ENCODE measurements around the gene BICC1. TPM values are rescaled to one million over a fixed set of nuclear protein-coding genes. Genes with fewer than 3 reads are reported as not detected.

The BICC1 gene
- total and polyA plus RNA-seq, 2 donors (not counting 1 experiment from before 2014, with no cell fraction given), result not detected

DNA sequence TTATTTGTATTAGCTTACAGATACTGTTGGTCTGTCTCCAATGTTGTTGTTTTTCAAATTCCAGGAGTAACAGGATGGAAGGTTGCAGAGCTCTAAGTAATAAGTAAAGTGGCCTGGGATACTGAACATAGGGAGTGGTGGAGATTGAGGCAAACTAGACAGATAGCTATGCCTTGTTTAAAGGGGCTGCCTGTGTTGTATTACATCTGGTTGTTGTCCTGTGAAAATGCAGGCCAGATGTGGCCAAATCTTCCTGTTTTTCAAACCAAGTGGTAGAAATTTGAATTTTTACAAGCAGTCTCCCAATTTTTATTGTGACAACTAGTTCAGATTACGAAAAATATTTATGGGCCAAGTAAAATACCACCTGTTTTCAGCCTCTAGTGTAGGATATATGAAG lies 33.5 kb downstream of the BICC1 start:
- no peak for DNase-seq
- no peaks in the 10 kb centered on the region for H3K4me1 Mint-ChIP-seq
- no CpG with 5 or more reads among the region's 1 CpG for WGBS (ENCODE audit: insufficient coverage)
- H3K27ac Mint-ChIP-seq, result no peak overlapping the region
- H3K27me3 Mint-ChIP-seq, result no peaks in the 10 kb centered on the region
- Histone ChIP-seq H3K4me2 (replicated peaks; ENCODE audit: low read depth, low read length, poor library complexity, severe bottlenecking) (no peak overlapping the region), H3K9ac (ENCODE audit: low read length) (no peak overlapping the region), H3K4me3 (ENCODE audit: control extremely low read depth in 1 of 5, extremely low read depth in 1 of 5, insufficient read depth in 1 of 5, low read depth in 2 of 5, low read length in 4 of 5) (no peak overlapping the region), H3K79me2 (ENCODE audit: control insufficient read depth, insufficient read depth, low read length) (no peaks in the 10 kb centered on the region), H3K4me1 (ENCODE audit: control insufficient read depth in 2 of 2, insufficient read depth in 2 of 2, low read length in 2 of 2) (no peaks in the 10 kb centered on the region), H3K9me3 (ENCODE audit: control extremely low read depth in 1 of 3, control insufficient read depth in 2 of 3, insufficient read depth in 1 of 3, low read length in 2 of 3) (peaks cover 0 to under 1% (median 0%) of the 10 kb centered on the region in 3 donors), H3K27me3 (replicated peaks in 1 of 4; ENCODE audit: control extremely low read depth in 1 of 4, control insufficient read depth in 3 of 4, insufficient read depth in 4 of 4, low read length in 3 of 4) (no peaks in the 10 kb centered on the region), H2AFZ (ENCODE audit: insufficient read depth, low read depth, low read length, poor library complexity, severe bottlenecking) (no peak overlapping the region), H4K20me1 (ENCODE audit: control insufficient read depth, insufficient read depth, low read length, poor library complexity, severe bottlenecking) (no peaks in the 10 kb centered on the region), H3K36me3 (replicated peaks in 1 of 2; ENCODE audit: control extremely low read depth in 1 of 2, control insufficient read depth in 1 of 2, extremely low read depth in 1 of 2, insufficient read depth in 2 of 2, low read length in 1 of 2) (no peaks in the 10 kb centered on the region), H3K27ac (ENCODE audit: low read length in 2 of 2) (no peak overlapping the region)
- H3K4me3 Mint-ChIP-seq, result no peak overlapping the region
- POLR2A ChIA-PET, result no interaction called here
- H3K9me3 Mint-ChIP-seq (ENCODE audit: insufficient read depth), result no peaks in the 10 kb centered on the region
- no peak for ATAC-seq (ENCODE audit: low read depth)
- CTCF ChIA-PET, result no interaction called here
- no peak for TF ChIP-seq EZH2 (IDR thresholded peaks at IDR 0.05; ENCODE audit: borderline replicate concordance, insufficient read depth, low read depth, low read length, poor library complexity, severe bottlenecking)
- TF ChIP-seq, protein P1, sequence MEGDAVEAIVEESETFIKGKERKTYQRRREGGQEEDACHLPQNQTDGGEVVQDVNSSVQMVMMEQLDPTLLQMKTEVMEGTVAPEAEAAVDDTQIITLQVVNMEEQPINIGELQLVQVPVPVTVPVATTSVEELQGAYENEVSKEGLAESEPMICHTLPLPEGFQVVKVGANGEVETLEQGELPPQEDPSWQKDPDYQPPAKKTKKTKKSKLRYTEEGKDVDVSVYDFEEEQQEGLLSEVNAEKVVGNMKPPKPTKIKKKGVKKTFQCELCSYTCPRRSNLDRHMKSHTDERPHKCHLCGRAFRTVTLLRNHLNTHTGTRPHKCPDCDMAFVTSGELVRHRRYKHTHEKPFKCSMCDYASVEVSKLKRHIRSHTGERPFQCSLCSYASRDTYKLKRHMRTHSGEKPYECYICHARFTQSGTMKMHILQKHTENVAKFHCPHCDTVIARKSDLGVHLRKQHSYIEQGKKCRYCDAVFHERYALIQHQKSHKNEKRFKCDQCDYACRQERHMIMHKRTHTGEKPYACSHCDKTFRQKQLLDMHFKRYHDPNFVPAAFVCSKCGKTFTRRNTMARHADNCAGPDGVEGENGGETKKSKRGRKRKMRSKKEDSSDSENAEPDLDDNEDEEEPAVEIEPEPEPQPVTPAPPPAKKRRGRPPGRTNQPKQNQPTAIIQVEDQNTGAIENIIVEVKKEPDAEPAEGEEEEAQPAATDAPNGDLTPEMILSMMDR (IDR thresholded peaks at IDR 0.05), result no peak
- intact Hi-C loops (cut with micrococcal nuclease), result no loop called here

DNA sequence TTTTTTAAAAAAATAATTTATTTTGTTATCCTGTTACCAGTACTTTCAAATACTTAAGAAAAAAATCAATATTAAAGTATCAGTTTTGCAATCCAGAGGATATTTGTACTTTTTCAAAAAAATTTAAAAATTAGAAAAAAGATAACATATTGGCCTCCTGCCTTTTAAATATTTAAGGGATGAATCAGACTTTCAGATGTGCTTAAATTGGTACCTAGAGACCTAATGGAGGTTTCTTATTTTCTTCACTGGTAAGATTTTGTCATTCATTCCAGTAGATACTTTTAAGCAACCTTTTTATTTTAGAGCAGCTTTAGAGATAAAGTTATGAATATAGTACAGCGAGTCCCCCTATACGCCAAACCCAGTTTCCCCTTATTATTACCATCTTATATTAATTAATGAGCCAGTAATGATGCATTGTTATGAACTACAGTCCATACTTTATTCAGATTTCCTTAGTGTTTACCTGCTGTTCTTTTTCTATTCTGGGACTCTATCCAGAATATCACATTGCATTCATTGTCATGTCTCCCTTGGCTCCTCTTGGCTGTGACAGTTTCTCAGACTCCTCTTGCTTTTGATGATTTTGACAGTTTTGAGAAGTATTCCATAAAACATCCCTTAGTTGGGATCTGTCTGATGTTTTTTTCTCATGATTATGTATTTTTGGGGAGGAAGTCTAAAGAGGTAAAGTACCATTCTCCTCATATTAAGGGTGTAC lies 34.2 kb downstream of the BICC1 start:
- no CpG with 5 or more reads among the region's 2 CpGs for WGBS (ENCODE audit: insufficient coverage)
- Histone ChIP-seq H3K36me3 (replicated peaks in 1 of 2; ENCODE audit: control extremely low read depth in 1 of 2, control insufficient read depth in 1 of 2, extremely low read depth in 1 of 2, insufficient read depth in 2 of 2, low read length in 1 of 2) (no peaks in the 10 kb centered on the region), H3K79me2 (ENCODE audit: control insufficient read depth, insufficient read depth, low read length) (no peaks in the 10 kb centered on the region), H3K4me1 (ENCODE audit: control insufficient read depth in 2 of 2, insufficient read depth in 2 of 2, low read length in 2 of 2) (no peaks in the 10 kb centered on the region), H2AFZ (ENCODE audit: insufficient read depth, low read depth, low read length, poor library complexity, severe bottlenecking) (no peak overlapping the region), H3K9me3 (ENCODE audit: control extremely low read depth in 1 of 3, control insufficient read depth in 2 of 3, insufficient read depth in 1 of 3, low read length in 2 of 3) (no peaks in the 10 kb centered on the region), H3K4me2 (replicated peaks; ENCODE audit: low read depth, low read length, poor library complexity, severe bottlenecking) (no peak overlapping the region), H3K27ac (ENCODE audit: low read length in 2 of 2) (no peak overlapping the region), H4K20me1 (ENCODE audit: control insufficient read depth, insufficient read depth, low read length, poor library complexity, severe bottlenecking) (no peaks in the 10 kb centered on the region), H3K9ac (ENCODE audit: low read length) (no peak overlapping the region), H3K4me3 (ENCODE audit: control extremely low read depth in 1 of 5, extremely low read depth in 1 of 5, insufficient read depth in 1 of 5, low read depth in 2 of 5, low read length in 4 of 5) (no peak overlapping the region), H3K27me3 (replicated peaks in 1 of 4; ENCODE audit: control extremely low read depth in 1 of 4, control insufficient read depth in 3 of 4, insufficient read depth in 4 of 4, low read length in 3 of 4) (no peaks in the 10 kb centered on the region)
- POLR2A ChIA-PET, result no interaction called here
- CTCF ChIA-PET, result no interaction called here
- DNase-seq (no peak), ATAC-seq (ENCODE audit: low read depth) (no peak)
- H3K27me3 Mint-ChIP-seq, result no peaks in the 10 kb centered on the region
- intact Hi-C loops (cut with micrococcal nuclease), result no loop called here
- H3K4me1 Mint-ChIP-seq, result no peaks in the 10 kb centered on the region
- no peaks in the 10 kb centered on the region for H3K9me3 Mint-ChIP-seq (ENCODE audit: insufficient read depth)
- H3K4me3 Mint-ChIP-seq, result no peak overlapping the region
- no peak for TF ChIP-seq EZH2 (IDR thresholded peaks at IDR 0.05; ENCODE audit: borderline replicate concordance, insufficient read depth, low read depth, low read length, poor library complexity, severe bottlenecking)
- TF ChIP-seq, protein P1 (IDR thresholded peaks at IDR 0.05), result no peak
- no peak overlapping the region for H3K27ac Mint-ChIP-seq

Measured in B cell (primary cell).